Liver (tissue), 9 donors: ENCODE results near the gene BTG4. TPM values are rescaled to one million over a fixed set of nuclear protein-coding genes. Genes with fewer than 3 reads are reported as not detected.

ENCODE experiments used
- DNase-seq: peaks from one replicate; pipeline ENCODE4 v3.0.0-alpha.2; 2017; ENCODE audit warnings: low spot score
- H3K27ac ChIP-seq, 2 donors: one replicate each; pipeline ENCODE4 v1.7.0; 2013; ENCODE audit warnings: inconsistent platforms in 2 of 2, low read length in 2 of 2, control low read depth in 1 of 2, low read depth in 1 of 2, mild to moderate bottlenecking in 1 of 2
- H3K27me3 ChIP-seq, 4 donors: one replicate each; pipeline versions ENCODE4 v1.6.1 to v1.7.0; 2013; ENCODE audit warnings: low read length in 3 of 4, inconsistent platforms in 1 of 4, mild to moderate bottlenecking in 1 of 4, moderate library complexity in 1 of 4; ENCODE audit not compliant: control insufficient read depth in 4 of 4, insufficient read depth in 4 of 4
- H3K36me3 ChIP-seq, 4 donors: one replicate each; pipeline versions ENCODE4 v1.6.1 to v1.7.0; 2013; ENCODE audit warnings: low read length in 3 of 4, mild to moderate bottlenecking in 3 of 4, low read depth in 1 of 4, moderate library complexity in 1 of 4; ENCODE audit not compliant: control insufficient read depth in 4 of 4, insufficient read depth in 3 of 4
- H3K4me1 ChIP-seq, 4 donors: one replicate each; pipeline versions ENCODE4 v1.6.1 to v1.7.0; 2013; ENCODE audit warnings: low read length in 3 of 4, mild to moderate bottlenecking in 3 of 4, moderate library complexity in 1 of 4; ENCODE audit not compliant: control insufficient read depth in 4 of 4, insufficient read depth in 4 of 4
- H3K4me3 ChIP-seq, 3 donors: one replicate each; pipeline versions ENCODE4 v1.6.1 to v1.7.0; 2013; ENCODE audit warnings: low read length in 3 of 3, control low read depth in 1 of 3, low read depth in 1 of 3, mild to moderate bottlenecking in 1 of 3
- H3K9ac ChIP-seq, 2 donors: one replicate each; pipeline ENCODE4 v1.7.0; 2013; ENCODE audit warnings: low read length in 2 of 2, mild to moderate bottlenecking in 2 of 2, moderate library complexity in 2 of 2, control low read depth in 1 of 2, low read depth in 1 of 2
- H3K9me3 ChIP-seq, 4 donors: one replicate each; pipeline versions ENCODE4 v1.6.1 to v1.7.0; 2013; ENCODE audit warnings: low read length in 3 of 4; ENCODE audit not compliant: control insufficient read depth in 4 of 4
- EGR1 ChIP-seq, 2 donors: IDR thresholded peaks; 2 replicates each; pipeline ENCODE4 v1.6.1; 2016 to 2018; ENCODE audit warnings: antibody characterized with exemption in 2 of 2, low read depth in 2 of 2
- FOXA1 ChIP-seq: IDR thresholded peaks from 2 replicates; pipeline ENCODE4 v1.6.1; 2016; ENCODE audit warnings: antibody characterized with exemption
- GABPA ChIP-seq, 2 donors: IDR thresholded peaks in 1 of 2; conservative IDR thresholded peaks in 1 of 2; 2 replicates each; pipeline ENCODE4 v1.6.1; 2016; ENCODE audit warnings: antibody characterized with exemption in 2 of 2, mild to moderate bottlenecking in 1 of 2, moderate library complexity in 1 of 2
- HNF4A ChIP-seq, 2 donors: conservative IDR thresholded peaks; 2 replicates each; pipeline ENCODE4 v1.6.1; 2016; ENCODE audit warnings: antibody characterized with exemption in 2 of 2, mild to moderate bottlenecking in 2 of 2
- HNF4G ChIP-seq: IDR thresholded peaks from 2 replicates; pipeline ENCODE4 v1.6.1; 2016; ENCODE audit warnings: antibody characterized with exemption
- JUND ChIP-seq, 2 donors: IDR thresholded peaks; 2 replicates each; pipeline ENCODE4 v1.6.1; 2016; ENCODE audit warnings: antibody characterized with exemption in 2 of 2
- MAX ChIP-seq: IDR thresholded peaks from 2 replicates; pipeline ENCODE4 v1.6.1; 2016; ENCODE audit warnings: antibody characterized with exemption
- NR2F2 ChIP-seq: IDR thresholded peaks from 2 replicates; pipeline ENCODE4 v1.6.1; 2016; ENCODE audit warnings: antibody characterized with exemption
- RAD21 ChIP-seq, 2 donors: IDR thresholded peaks; 2 replicates each; pipeline ENCODE4 v1.6.1; 2016; ENCODE audit warnings: antibody characterized with exemption in 2 of 2, mild to moderate bottlenecking in 2 of 2
- REST ChIP-seq: IDR thresholded peaks from 2 replicates; pipeline ENCODE4 v1.6.1; 2016; ENCODE audit warnings: antibody characterized with exemption, mild to moderate bottlenecking
- RXRA ChIP-seq, 2 donors: IDR thresholded peaks; 2 replicates each; pipeline ENCODE4 v1.6.1; 2017 to 2018; ENCODE audit warnings: antibody characterized with exemption in 2 of 2, mild to moderate bottlenecking in 1 of 2
- TAF1 ChIP-seq: conservative IDR thresholded peaks from 2 replicates; pipeline ENCODE4 v1.6.1; 2016; ENCODE audit warnings: antibody characterized with exemption, mild to moderate bottlenecking
- YY1 ChIP-seq: IDR thresholded peaks from 2 replicates; pipeline ENCODE4 v1.6.1; 2016; ENCODE audit warnings: antibody characterized with exemption, mild to moderate bottlenecking
- WGBS: extraction: QIAGEN DNeasy Blood & Tissue Kit; methylation state at CpG from one replicate; pipeline ENCODE4 v1.1.7; 2013; 5-methylcytosine and 5-hydroxymethylcytosine counted together
- polyA plus RNA-seq, 2 donors: library from polyadenylated mRNA; stranded (reverse) in 1 of 2; unstranded in 1 of 2; fragments of 200-250 nt in 1 of 2; fragments of >200 nt in 1 of 2; fragmentation: Nextera tagmentation in 1 of 2; extraction: Ambion mirVana in 1 of 2; gene quantifications; one replicate each; pipeline versions ENCODE4 v1.2.1 to v1.2.3, GENCODE V29; 2013 to 2015
- total RNA-seq, 2 donors: library from RNA; depleted of rRNA; stranded (reverse); fragments of >200 nt; gene quantifications; one replicate each; pipeline ENCODE4 v1.2.3, GENCODE V29; 2014
- TF ChIP-seq, protein P1 (sequence below): IDR thresholded peaks from 2 replicates; pipeline ENCODE4 v1.6.1; 2016; ENCODE audit warnings: antibody characterized with exemption
- TF ChIP-seq, protein P2 (sequence below): IDR thresholded peaks from 2 replicates; pipeline ENCODE4 v1.6.1; 2016; ENCODE audit warnings: antibody characterized with exemption
- donor health status: healthy.
- donor health status: healthy.
- donor health status: healthy.
- donor health status: healthy.
- donor health status: healthy.

BTG4 gene
- total and polyA plus RNA-seq, 4 donors, result not detected

- no peak for DNase-seq
- Histone ChIP-seq H3K27me3 (no peaks in the 10 kb centered on the region), H3K9me3 (peaks cover 0 to 2% (median 0%) of the 10 kb centered on the region in 4 donors), H3K36me3 (no peaks in the 10 kb centered on the region), H3K9ac (no peak overlapping the region), H3K4me1 (no peaks in the 10 kb centered on the region), H3K27ac (no peak overlapping the region), H3K4me3 (no peak overlapping the region)
- 91% methylated on average over 5 of the region's 5 CpGs for WGBS
- TF ChIP-seq GABPA (IDR thresholded peaks at IDR 0.05 in 1 of 2, conservative IDR thresholded peaks at IDR 0.05 in 1 of 2) (no peak), HNF4G (no peak), FOXA1 (no peak)
- TF ChIP-seq, protein P1, sequence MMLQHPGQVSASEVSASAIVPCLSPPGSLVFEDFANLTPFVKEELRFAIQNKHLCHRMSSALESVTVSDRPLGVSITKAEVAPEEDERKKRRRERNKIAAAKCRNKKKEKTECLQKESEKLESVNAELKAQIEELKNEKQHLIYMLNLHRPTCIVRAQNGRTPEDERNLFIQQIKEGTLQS, result no peak
These were observed 45.4 kb upstream of the BTG4 start for GRCh38 chr11:111557425-111558111.

DNA sequence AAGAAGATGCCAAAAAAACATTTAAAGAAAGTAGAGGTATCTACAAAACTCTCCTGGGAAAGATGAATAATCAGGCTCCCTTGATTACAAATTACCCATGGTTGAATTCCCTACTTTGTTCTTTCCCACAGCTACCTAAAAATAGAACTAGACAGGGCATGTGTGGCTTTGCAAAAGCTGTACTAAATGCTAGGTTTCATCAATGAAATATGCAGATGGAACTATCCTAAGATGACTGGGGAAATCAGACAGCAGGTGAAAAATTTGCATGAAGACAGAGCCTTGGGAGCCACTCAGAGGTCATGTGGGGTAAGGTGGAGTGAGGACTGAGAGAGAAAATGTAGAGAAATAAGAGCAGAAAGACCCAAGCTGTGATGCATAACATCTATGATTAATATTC lies 43.1 kb upstream of the BTG4 start:
- Histone ChIP-seq H3K9ac (no peak overlapping the region), H3K9me3 (peaks cover 0 to 2% (median 0%) of the 10 kb centered on the region in 4 donors), H3K4me3 (no peak overlapping the region), H3K27ac (no peak overlapping the region), H3K4me1 (no peaks in the 10 kb centered on the region), H3K27me3 (no peaks in the 10 kb centered on the region), H3K36me3 (no peaks in the 10 kb centered on the region)
- TF ChIP-seq RXRA (IDR thresholded peaks at IDR 0.05) (no peak), JUND (IDR thresholded peaks at IDR 0.05) (no peak), FOXA1 (no peak), NR2F2 (no peak), TAF1 (no peak), MAX (no peak), EGR1 (IDR thresholded peaks at IDR 0.05; ENCODE audit: low read depth in 2 of 2) (no peak), HNF4G (no peak), YY1 (no peak), REST (no peak), RAD21 (IDR thresholded peaks at IDR 0.05) (no peak), HNF4A (conservative IDR thresholded peaks at IDR 0.05) (no peak)
- TF ChIP-seq, protein P2, sequence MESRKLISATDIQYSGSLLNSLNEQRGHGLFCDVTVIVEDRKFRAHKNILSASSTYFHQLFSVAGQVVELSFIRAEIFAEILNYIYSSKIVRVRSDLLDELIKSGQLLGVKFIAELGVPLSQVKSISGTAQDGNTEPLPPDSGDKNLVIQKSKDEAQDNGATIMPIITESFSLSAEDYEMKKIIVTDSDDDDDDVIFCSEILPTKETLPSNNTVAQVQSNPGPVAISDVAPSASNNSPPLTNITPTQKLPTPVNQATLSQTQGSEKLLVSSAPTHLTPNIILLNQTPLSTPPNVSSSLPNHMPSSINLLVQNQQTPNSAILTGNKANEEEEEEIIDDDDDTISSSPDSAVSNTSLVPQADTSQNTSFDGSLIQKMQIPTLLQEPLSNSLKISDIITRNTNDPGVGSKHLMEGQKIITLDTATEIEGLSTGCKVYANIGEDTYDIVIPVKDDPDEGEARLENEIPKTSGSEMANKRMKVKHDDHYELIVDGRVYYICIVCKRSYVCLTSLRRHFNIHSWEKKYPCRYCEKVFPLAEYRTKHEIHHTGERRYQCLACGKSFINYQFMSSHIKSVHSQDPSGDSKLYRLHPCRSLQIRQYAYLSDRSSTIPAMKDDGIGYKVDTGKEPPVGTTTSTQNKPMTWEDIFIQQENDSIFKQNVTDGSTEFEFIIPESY, result no peak
- TF ChIP-seq, protein P1, result no peak
- no peak for DNase-seq
